Stimulated activated CD4-positive, alpha-beta T cell treated with anti-CD3 and anti-CD28 coated beads, Interleukin-1b, Interleukin-23, amount 100 ng/mL, for 24 hours (primary cell): ENCODE data around the gene DNM3.

Source experiments
- DNase-seq, 4 experiments: peaks; one replicate each; pipeline ENCODE4 v3.0.0-alpha.2; 2020; ENCODE audit warnings: low read depth in 4 of 4, low spot score in 1 of 4

DNM3 gene

DNA sequence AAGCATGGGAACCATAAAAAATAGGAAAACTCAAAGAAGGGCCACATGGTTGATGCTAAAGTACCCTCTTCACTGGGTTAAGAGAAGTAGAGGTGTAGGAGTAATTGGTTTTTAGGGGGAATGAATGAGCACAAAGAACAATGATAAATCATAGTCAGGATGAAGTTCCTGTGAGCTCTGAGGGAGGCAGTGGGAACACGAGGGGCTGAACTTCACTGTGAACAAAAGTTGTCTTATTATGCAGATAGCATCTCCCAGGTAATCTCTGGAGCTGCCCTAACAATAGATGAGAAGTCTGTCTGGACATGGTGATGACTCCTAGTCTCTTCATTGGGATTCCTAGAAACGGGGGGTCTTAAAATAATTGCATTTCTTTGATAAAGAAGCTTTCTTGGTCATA is 127.9 kb downstream of the DNM3 start:
- DNase-seq = no peak

DNA sequence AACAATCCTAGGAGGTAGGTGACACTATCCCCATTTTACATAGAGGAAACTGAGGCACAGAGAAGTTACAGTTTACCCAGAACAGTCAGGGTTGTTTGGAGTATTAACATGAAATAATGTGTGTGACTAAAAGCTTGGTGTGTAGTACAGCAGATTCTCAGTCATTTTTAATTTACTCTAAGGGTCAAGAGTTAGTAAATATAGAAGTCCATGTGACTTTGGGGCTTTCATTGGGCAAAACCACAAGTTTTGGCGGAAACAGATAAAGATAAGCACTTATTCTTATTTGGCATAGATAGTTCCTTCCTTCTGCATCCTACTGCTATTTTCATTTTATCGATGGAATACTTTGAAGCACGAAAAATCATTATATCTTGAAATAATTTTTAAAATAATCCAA is 128.5 kb downstream of the DNM3 start:
- DNase-seq = no peak

DNA sequence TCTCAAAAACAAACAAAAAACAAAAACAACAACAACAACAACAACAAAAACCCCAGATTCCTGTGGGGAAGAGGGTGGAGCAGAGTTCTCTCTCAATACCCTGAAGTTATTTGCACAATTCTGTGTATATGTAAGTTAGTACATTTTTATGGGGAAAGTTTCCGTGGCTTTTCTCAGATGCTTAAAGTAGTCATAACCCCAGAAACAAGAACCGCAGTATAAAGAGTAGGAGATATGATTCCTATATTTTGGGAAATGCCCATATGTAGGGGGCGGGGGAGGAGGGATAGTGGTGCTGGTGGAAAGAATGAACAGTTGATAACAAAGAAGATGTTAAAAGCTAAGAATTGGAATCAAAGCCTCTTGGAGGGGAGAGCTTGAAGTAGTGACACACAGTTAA is 131.5 kb downstream of the DNM3 start:
- no peak for DNase-seq

DNA sequence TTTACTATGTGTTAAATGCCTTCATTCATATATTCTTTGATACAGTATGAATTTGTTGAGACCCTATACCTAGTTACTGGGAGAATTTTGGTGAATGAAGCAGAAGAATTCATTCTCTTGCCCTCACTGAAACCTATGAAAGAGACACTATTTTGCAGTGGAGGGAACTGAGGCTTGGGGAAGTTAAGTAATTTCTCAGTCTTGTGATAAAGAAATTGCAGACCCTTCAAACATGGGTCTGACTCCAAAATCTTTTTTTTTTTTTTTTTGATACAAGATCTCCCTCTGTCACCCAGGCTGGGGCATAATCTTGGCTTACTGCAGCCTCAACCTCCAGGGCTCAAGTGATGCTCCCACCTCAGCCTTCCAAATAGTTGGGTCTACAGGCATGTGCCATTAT is 132.1 kb downstream of the DNM3 start:
- no peak for DNase-seq

DNA sequence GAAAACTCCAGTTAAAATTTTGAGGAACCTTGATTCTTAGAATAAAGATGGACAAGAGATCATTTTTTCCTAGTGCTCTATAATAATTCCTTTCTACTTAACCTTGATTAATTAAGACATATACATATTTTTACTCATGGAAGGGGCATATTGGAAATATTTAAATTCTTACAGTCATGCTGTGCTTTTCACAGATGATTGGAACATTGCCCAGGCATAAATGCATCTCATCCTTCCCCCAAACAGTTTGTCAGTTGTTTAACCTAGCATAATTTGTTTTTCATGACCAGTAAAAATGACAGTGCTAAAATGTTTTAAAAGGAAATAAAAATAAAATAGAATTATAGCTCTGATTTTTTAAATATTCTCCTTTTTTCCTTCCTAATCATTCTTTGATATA is 140.0 kb downstream of the DNM3 start:
- no peak for DNase-seq

DNA sequence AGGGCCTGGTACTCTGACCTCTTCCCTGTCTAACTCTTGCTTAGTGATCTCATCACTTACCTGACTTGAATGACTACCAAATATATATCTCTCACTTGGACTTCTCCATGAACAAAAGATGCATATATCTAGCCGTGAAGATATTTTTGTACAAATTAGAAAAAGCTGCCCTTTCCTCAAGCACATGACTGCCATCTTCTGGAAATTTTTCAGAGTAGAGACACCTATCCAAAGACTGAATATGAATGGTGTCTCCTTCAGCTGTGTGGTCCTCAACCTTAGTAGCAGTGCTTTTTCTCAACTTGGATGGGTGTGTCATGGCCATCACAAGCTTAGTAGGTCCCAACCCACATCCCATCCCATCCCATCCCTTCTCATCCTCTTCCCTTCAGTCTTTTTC is 142.3 kb downstream of the DNM3 start:
- no peak for DNase-seq

DNA sequence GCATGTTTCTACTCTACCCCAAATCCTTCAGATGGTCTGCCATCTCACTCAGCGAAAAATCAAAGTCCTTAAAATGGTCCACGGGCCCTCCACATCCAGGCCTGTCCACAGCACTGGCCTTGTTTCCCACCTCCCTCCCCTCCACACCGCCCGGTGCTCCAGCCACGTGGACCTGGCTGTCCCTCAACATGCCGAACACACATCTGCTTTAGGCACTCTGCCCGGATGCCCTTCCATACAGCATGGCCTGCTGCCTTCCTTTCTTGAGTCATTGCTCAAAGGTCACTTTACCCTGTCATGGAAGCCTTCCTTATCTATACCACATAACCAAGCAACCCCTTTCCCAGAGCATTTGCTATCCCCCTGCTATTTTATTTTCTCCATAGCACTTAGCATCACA is 143.0 kb downstream of the DNM3 start:
- no peak for DNase-seq

DNA sequence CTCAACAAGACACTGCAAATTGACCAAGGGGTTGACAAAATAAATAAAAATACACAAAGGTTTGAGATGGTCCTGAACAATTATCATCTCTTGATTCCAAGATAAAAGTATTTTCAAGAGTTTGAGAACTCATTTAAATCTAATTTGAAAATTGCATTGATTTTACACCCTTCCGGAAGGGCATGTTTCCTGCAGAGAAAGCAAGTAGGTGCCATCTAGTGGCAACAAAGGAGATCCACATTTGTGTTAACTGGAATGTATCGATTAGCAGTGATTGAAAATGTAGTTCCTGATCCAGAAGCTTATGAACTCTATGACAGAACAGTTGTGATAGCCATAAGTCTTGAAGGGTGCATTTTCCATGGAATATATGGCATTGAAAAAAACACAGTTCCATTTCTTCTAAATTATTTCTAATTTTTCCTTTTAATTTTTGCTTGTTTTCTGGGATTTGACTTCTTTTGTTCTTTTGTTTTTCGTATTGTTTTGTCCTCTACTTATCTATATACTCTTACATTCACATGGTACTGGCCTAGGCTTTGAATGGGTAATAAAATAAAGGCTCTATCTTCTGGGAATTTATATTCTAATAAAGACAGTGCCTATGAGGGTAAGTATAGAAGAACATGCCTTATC is 143.7 kb downstream of the DNM3 start:
- DNase-seq = no peak

DNA sequence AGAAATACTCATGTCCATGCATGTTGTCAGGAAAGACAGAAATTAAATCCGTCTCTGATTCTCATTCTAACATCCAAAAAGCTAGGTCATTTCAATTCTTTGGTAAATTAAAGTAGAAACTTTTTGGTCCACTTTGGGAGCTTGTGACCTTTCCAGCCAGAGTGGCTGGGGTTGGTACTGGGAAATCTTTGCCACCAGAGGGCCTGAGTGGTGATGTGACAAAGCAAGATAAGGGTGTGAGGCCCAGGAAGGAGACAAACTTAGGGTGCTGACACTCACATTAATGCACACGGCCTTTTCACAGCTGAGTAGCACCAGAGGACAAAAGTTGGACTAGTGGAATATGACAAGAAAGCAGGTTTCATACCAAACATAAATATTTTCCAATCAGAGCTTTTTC is 144.3 kb downstream of the DNM3 start:
- DNase-seq = no peak

DNA sequence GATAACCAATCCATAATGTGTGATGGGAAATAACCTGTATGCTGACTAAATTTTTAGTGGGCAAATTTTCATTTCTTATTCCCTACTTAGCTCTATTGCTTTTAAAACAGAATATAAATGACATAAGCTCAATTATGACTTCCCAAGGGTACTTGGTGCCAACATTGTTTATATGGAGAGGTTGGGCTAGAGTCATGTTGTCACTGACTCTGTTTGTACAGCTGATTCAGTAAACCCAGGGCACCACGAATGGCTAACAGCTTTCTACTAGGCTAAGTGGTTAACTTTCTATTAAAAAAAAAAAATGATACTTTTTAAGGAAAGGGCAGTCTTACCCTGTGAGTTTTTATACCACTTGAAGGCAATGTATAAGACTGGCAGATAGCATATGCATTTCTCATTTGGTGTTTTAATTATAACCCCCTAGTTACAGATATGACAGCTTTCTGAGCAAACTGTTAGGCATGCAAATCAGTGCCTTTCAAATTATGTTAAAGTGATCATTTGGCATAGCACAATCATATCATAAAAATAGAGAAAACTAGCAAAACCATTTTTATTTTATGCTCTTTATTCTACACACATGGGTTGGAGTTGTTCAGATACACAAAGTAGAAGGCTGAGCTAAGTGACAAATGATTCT is 147.1 kb downstream of the DNM3 start:
- DNase-seq = no peak

DNA sequence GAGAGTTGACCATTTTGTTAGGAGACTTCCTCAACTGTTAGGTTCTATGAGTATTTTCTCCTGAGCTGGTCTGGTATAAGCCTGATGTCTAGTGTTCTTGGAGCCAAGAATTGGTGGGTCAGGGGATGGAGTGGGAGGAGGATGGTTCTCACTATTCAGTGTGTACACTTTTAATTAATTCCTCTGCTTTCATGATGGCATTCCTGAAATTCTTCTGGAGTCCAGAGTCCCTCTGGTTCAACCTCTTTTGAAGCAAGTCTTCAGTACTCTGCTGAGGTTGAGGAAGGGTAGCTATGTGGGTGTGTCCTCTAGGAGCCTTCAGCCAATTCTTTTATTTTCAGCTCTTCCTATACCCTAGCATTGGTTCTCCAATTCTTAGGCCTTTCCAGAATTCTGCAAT is 149.1 kb downstream of the DNM3 start:
- DNase-seq = no peak

DNA sequence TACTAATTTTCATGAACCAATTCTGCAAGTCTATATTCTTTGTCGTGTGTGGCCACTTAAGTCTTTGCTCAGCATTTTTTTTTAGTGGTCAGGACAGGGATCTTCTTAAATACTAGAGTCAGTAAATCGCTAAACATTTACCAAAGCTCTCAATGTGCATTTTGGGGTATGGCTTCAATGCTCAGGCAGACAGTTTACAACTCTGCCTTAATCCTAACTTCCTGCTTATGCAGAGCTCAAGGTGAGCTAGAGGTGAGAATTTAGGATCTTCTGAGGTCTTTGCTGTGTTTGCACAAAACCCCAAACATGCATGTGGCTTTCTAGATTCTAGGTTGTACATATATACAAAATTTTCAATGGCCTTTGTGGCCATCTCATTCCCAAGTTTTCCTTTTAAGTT is 153.0 kb downstream of the DNM3 start:
- DNase-seq = no peak

DNA sequence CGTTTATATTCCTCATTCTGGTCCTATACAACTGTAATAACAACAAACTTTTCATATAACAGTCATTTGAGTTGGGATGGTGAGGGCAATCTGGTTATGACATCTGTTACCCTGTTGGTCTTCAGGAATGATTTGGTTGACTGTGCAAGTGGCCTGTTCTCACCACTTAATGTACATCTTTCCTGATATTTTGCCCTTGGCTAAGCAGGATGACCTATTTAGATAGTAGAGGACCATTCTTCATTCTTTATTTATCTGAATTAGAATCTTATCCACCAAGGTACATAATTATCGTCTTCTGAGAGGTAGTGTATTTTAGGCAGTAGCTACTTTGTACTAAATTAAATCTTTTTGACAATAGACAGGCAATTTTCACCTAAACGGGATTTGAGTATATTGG is 154.3 kb downstream of the DNM3 start:
- no peak for DNase-seq

DNA sequence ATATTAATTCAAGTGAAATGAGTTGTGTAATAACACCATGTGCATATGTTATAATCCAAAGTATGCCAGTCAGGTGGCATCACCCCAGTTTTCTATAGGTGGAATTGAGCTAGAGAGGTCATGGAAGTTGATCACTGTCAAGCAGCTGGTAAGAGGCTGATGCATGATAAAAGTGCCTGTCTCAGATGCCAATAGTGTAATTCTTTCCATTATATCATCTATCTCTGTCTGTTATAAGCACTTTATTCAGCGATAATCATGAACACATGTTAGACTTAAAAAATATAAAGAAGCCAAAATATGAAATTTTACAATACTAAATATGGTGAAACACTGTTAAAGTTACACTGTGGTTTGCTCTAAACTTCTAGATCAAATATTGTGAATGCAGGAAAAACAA is 156.6 kb downstream of the DNM3 start:
- DNase-seq = no peak

DNA sequence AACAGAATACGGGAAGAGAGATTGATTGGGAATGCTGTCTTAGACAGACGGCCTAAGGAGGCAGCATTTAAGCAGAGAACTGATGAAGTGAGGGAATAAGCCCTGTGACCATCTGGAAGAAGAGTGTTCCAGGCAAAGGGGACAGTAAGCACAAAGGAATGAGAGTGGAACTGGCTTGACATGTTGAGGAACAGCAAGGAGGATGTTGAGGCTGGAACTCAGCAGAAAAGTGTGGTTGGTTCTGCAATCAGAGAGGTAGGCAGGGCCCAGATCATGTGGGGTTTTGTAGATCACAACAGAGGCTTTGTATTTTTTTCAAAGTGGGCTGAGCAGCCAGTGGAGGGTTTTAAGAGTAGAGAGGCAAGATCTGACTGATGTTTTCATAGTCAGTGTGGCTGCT is 157.4 kb downstream of the DNM3 start:
- no peak for DNase-seq

DNA sequence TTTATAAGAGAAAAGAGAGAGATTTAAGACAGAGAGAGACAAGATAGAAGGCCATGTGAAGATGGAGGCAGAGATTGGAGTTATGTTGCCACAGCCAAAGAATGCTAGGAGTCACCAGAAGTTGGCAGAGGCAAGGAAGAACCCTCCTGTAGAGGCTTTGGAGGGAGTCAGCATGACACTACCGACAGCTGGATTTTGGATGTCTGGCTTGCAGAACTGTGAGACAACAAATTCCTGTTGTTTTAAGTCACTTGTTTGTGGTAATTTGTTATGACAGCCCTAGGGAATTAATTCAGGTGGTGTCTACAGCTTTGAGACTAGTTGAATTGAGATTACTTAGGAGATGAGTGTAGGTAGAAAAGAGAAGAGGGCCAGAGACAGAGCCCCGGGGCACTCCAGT is 158.5 kb downstream of the DNM3 start:
- no peak for DNase-seq

DNA sequence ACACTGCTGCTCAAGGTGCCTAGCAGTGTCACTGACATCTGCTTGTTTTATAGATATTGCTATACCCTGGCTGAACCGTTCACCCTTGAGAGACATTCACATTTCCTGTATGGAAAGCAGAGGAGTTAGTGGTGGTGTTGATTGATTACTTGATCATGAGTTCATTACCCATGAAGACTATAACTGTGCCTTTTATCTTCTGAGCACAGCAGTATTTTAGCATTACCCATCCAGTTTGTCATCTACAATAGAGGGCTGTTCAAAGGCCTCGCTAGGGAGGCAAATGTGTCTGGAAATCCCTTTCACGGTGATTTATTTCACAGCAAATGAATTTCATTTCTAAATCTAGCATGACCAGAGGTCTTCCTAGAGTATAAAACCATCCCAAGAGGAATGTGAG is 160.0 kb downstream of the DNM3 start:
- DNase-seq = no peak

DNA sequence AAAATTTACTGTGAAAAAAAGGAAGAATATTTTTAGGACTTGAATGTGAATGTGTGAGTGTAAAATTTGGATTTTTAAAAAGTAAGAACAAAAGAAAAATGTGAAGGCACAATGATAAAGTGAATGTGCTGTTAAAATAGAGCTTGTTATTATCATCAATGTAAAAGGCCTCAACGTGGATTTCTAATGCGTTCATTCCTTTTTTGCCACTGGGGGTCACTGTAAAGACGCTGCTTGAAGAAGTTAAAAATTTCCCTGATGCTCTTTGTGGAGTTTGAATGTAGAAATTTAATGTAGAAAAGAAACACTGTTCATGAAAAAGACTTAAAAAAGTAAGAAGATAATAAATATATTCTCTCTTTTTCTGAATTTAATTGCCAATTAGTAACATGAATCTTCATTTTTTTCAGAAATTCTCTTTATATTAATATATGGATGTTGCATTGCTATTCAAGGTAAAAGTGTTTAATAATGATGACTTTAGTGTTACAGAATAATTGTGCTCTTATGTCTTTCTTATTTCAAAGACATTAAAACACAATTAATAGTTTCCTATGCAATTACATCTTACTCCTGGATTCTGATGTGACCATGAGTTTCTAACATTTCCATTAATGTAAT is 161.5 kb downstream of the DNM3 start:
- DNase-seq = peak in 1 of 4 experiments; percentile 2

DNA sequence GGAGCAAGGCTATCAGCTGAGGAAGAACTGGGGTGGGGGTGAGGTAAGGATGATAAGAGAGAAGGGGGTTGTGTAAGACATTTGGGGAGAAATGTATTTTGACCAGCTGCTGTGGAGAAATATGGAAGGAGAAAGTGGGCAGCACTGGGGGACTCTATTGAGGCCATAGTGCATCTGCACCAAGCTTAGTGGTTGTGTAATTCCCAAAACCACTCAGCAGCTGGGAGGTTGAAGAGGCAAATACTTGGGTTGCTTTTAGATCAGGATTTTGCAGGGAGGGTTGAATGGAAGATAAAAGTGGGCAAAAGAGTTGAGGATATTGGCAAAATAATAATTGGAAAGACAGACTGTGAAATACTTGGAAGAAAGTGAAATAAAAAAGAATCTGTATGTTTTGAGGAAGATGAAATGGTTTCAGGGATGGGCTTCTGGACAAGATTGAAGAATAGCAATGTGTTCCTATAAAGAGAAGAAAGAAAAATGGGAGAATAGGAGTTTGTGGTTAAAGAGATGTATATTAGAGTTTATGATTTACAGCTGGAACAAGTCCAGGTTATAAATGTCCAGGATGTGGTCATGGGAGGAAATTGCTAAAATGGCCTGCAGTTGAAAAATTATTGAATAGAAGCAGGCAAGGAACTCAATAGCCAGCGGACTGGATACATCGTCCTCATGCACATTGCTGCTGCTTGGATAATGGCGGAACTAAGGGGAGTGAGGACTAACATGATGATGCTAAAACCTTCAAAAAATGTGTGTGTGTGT is 162.7 kb downstream of the DNM3 start:
- no peak for DNase-seq

DNA sequence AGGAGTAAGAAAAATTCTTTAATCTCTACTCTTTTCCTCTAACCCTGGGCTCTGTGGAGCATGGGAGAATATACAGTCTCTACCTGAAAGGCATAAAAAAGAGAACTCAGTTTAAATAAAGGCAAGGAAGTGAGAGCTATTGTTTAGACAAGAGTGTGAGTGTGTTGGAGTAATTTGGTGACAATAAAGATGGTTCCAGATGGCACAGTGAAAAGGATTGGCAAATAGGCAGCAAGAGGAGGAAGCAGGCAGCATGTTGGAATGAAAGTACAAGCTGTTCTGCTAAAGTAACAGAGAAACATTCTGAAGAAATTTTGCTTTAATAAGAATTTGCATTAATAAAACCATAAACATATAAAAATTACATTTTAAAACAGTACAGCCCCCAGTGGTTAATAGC is 163.4 kb downstream of the DNM3 start:
- DNase-seq = no peak

DNA sequence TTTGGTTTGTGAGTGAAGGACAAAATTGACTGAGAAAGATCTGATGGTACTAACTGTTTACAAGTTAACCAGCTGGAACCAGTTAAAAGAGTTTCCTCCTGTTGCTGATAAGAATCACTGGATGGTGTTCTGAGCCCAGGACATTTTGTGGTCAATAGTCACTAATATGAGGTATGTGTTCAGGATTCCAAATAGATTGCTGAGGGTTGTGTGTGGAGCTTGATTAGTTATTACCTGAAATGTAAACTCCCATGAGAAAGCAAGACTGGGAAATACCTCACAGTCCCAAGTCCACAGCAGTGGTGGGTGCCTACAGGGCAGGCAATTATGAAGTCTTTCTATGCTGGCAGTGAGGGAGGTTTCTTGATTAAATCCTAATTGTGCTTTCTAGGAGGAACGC is 164.6 kb downstream of the DNM3 start:
- DNase-seq = no peak

DNA sequence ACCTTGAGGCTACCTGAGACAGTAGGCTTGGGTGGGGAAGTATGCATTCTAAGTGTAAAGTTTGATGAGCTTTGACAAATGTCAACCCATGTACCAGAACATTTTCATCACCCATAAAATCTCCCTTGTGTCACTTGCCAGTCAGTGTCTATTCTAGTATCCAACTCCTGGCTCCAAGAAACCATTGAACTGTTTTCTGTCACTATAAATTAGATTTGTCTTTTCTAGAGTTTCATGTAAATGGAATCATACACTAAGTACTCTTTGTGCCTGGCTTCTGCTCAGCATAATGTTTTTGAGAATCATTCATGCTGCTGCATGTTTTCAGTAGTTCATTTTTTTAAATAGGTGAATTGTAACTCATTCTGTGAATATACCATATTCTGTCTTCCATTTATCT is 165.4 kb downstream of the DNM3 start:
- no peak for DNase-seq
